IMR-90 (cell line): ENCODE results near the gene SYNM. TPM values are rescaled to one million over a fixed set of nuclear protein-coding genes. Genes with fewer than 3 reads are reported as not detected.
"Not testable (repeated sequence)": the region's sequence is repeated elsewhere in the genome, so short reads cannot be mapped to it uniquely, and the experiment has no call there.

Source experiments
- ATAC-seq: fragments of 200-7000 bp; cut with Tn5 transposase; 2 replicates; pipeline ENCODE4 v1.9.1; 2020; ENCODE audit warnings: low read depth, mild to moderate bottlenecking, moderate library complexity
- BruUV-seq: library from RNA; stranded (reverse); fragments of 400-500 nt; replicated peaks from 2 replicates; lab custom pipeline; 2021; lab: Mats Ljungman, UMichigan
- CTCF ChIA-PET: fragments of 300-600 bp; formaldehyde crosslinking; extraction: SDS; loops from one replicate; lab custom pipeline; 2021; ENCODE audit warnings: antibody characterized with exemption; lab: Yijun Ruan, JAX
- POLR2A ChIA-PET: fragments of 300-600 bp; sonication (Branson Sonifier 250); formaldehyde crosslinking; loops from one replicate; lab custom pipeline; 2022; ENCODE audit warnings: antibody characterized with exemption; ENCODE audit not compliant: unreplicated experiment; lab: Charles Lee
- DNase-seq: peaks from one replicate; pipeline ENCODE4 v3.0.0; 2013
- H2AFZ ChIP-seq: replicated peaks from 2 replicates; pipeline ENCODE3; 2013; ENCODE audit warnings: low read length, mild to moderate bottlenecking; ENCODE audit not compliant: poor library complexity
- H2AK5ac ChIP-seq: 2 replicates; pipeline ENCODE4 v1.6.1; 2013; ENCODE audit warnings: low read depth, low read length, inconsistent platforms
- H2AK9ac ChIP-seq: replicated peaks from 2 replicates; pipeline ENCODE3; 2013; ENCODE audit warnings: mild to moderate bottlenecking, low read depth, low read length, moderate library complexity; ENCODE audit not compliant: poor library complexity
- H2BK120ac ChIP-seq: 2 replicates; pipeline ENCODE4 v1.6.1; 2013; ENCODE audit warnings: low read depth, low read length, inconsistent platforms
- H2BK15ac ChIP-seq: 3 replicates; pipeline ENCODE4 v1.6.1; 2013; ENCODE audit warnings: low read depth, low read length, inconsistent platforms
- H2BK20ac ChIP-seq: 2 replicates; pipeline ENCODE4 v1.6.1; 2013; ENCODE audit warnings: low read depth, mild to moderate bottlenecking, inconsistent platforms, low read length, moderate library complexity
- H2BK5ac ChIP-seq: 2 replicates; pipeline ENCODE4 v1.6.1; 2013; ENCODE audit warnings: mild to moderate bottlenecking, low read depth, low read length, inconsistent platforms; ENCODE audit not compliant: poor library complexity, severe bottlenecking
- H3K14ac ChIP-seq: replicated peaks from 2 replicates; pipeline ENCODE4 v1.6.1; 2013; ENCODE audit warnings: low read depth, low read length, inconsistent platforms
- H3K18ac ChIP-seq: 2 replicates; pipeline ENCODE4 v1.6.1; 2013; ENCODE audit warnings: low read depth, low read length, control low read depth
- H3K23ac ChIP-seq: 2 replicates; pipeline ENCODE4 v1.6.1; 2013; ENCODE audit warnings: low read depth, low read length, inconsistent platforms
- H3K27ac ChIP-seq: 2 replicates; pipeline ENCODE4 v1.5.1; 2013; ENCODE audit warnings: mild to moderate bottlenecking, control low read depth, low read length; ENCODE audit not compliant: insufficient read depth
- H3K27me3 ChIP-seq: 2 replicates; pipeline ENCODE4 v1.6.1; 2013; ENCODE audit warnings: low read length; ENCODE audit not compliant: control insufficient read depth, insufficient read depth
- H3K36me3 ChIP-seq: 2 replicates; pipeline ENCODE4 v1.6.1; 2013; ENCODE audit warnings: low read length, mixed read lengths; ENCODE audit not compliant: control insufficient read depth, insufficient read depth
- H3K4ac ChIP-seq: 2 replicates; pipeline ENCODE4 v1.6.1; 2013; ENCODE audit warnings: low read depth, low read length, inconsistent platforms
- H3K4me1 ChIP-seq: 2 replicates; pipeline ENCODE4 v1.6.1; 2013; ENCODE audit warnings: low read length, mixed read lengths; ENCODE audit not compliant: control insufficient read depth, insufficient read depth
- H3K4me2 ChIP-seq: 2 replicates; pipeline ENCODE4 v1.6.1; 2013; ENCODE audit warnings: low read depth, mild to moderate bottlenecking, control low read depth, low read length, moderate library complexity
- H3K4me3 ChIP-seq: 2 replicates; pipeline ENCODE4 v1.5.1; 2013; ENCODE audit warnings: low read depth, mild to moderate bottlenecking, control low read depth, low read length, moderate library complexity; ENCODE audit not compliant: insufficient read depth
- H3K56ac ChIP-seq: 2 replicates; pipeline ENCODE4 v1.6.1; 2013; ENCODE audit warnings: low read length, inconsistent platforms; ENCODE audit not compliant: insufficient read depth; ENCODE audit errors: extremely low read depth
- H3K79me1 ChIP-seq, 2 experiments: 2 replicates each; pipeline ENCODE4 v1.6.1; 2013; ENCODE audit warnings: low read length in 2 of 2, inconsistent platforms in 1 of 2, low read depth in 1 of 2
- H3K9ac ChIP-seq: 2 replicates; pipeline ENCODE4 v1.6.1; 2013; ENCODE audit warnings: low read depth, low read length, control low read depth
- H3K9me1 ChIP-seq: 2 replicates; pipeline ENCODE4 v1.6.1; 2013; ENCODE audit warnings: low read length, inconsistent platforms; ENCODE audit not compliant: insufficient read depth
- H3K9me3 ChIP-seq: 2 replicates; pipeline ENCODE4 v1.6.1; 2013; ENCODE audit warnings: low read length; ENCODE audit not compliant: control insufficient read depth, insufficient read depth
- H4K20me1 ChIP-seq: 2 replicates; pipeline ENCODE4 v1.6.1; 2013; ENCODE audit warnings: low read length, inconsistent platforms; ENCODE audit not compliant: insufficient read depth
- H4K5ac ChIP-seq: 2 replicates; pipeline ENCODE4 v1.6.1; 2013; ENCODE audit warnings: mild to moderate bottlenecking, low read depth, low read length, control low read depth
- H4K8ac ChIP-seq, 2 experiments: 2 replicates each; pipeline ENCODE4 v1.6.1; 2013; ENCODE audit warnings: low read depth in 2 of 2, low read length in 2 of 2, control low read depth in 1 of 2, inconsistent platforms in 1 of 2
- H4K91ac ChIP-seq: 2 replicates; pipeline ENCODE4 v1.6.1; 2013; ENCODE audit warnings: low read depth, low read length, inconsistent platforms; ENCODE audit not compliant: insufficient read depth
- MAFK ChIP-seq: IDR thresholded peaks from 2 replicates; pipeline ENCODE4 v1.6.1; 2012; ENCODE audit warnings: low read depth, low read length, improper control_type of control experiment
- dilution Hi-C: fragments of 300-500 bp; cut with HindIII; formaldehyde crosslinking; loops from one replicate; pipeline ENCODE4 v1.14.3; 2018; ENCODE audit warnings: low sequenced_read_pairs; ENCODE audit not compliant: unreplicated experiment
- in situ Hi-C: fragments of 300-500 bp; cut with MboI; formaldehyde crosslinking; loops from 3 replicates; pipeline ENCODE4 v1.14.3; 2019; ENCODE audit warnings: low sequenced_read_pairs, inconsistent platforms, mixed read lengths
- intact Hi-C: fragments of 100-400 bp; cut with micrococcal nuclease; formaldehyde crosslinking; loops from 2 replicates; pipeline ENCODE4 v1.10.0; 2022
- polyA plus RNA-seq, 3 experiments: library from polyadenylated mRNA; depleted of rRNA; stranded (reverse); fragments of >200 nt; gene quantifications; 2 replicates each; pipeline ENCODE4 v1.2.3, GENCODE V29; 2012; ENCODE audit warnings: low replicate concordance in 1 of 3
- total RNA-seq: library from RNA; depleted of rRNA; stranded (reverse); fragments of >200 nt; gene quantifications from 2 replicates; pipeline ENCODE4 v1.2.3, GENCODE V29; 2012

SYNM gene
- total and polyA plus RNA-seq, 2 of the 4 experiments (the other 2 are of a cell fraction) = 2.1 to 3.4 TPM

GRCh38 chr15:99075059-99075652 lies 29.7 kb upstream of the SYNM start:
- dilution Hi-C loops, ATAC-seq, H4K8ac ChIP-seq, H4K20me1 ChIP-seq, H3K9me3 ChIP-seq, H2BK120ac ChIP-seq, H3K4ac ChIP-seq, H2BK5ac ChIP-seq, H3K4me1 ChIP-seq, H3K14ac ChIP-seq, H3K36me3 ChIP-seq, BruUV-seq, H3K79me1 ChIP-seq, H3K4me2 ChIP-seq, POLR2A ChIA-PET, H3K4me3 ChIP-seq, H2AK9ac ChIP-seq, H3K27me3 ChIP-seq, H4K5ac ChIP-seq, H2BK20ac ChIP-seq, H4K91ac ChIP-seq, H3K9ac ChIP-seq, H3K27ac ChIP-seq, H2BK15ac ChIP-seq, DNase-seq, H3K18ac ChIP-seq, H3K56ac ChIP-seq, H3K9me1 ChIP-seq, H3K23ac ChIP-seq, H2AFZ ChIP-seq, H2AK5ac ChIP-seq: not testable (repeated sequence)
- in situ Hi-C loops = loop anchor here (5.0 to 10.0 kb wide), 3 partner anchors 420 to 630 kb away; no protein-coding TSS in a partner anchor
- CTCF ChIA-PET = interaction anchor here (0.7 kb wide), 1 partner anchor 437 kb away, joined by 3 read pairs; no protein-coding TSS in a partner anchor
- intact Hi-C loops = loop anchor here (5.0 kb wide), 1 partner anchor 298 kb away; no protein-coding TSS in a partner anchor
- TF ChIP-seq MAFK = peak; percentile 92
